HG02678 (cell line): Measurements from ENCODE around the gene KDM4C.
"Not testable (repeated sequence)": the region's sequence is repeated elsewhere in the genome, so short reads cannot be mapped to it uniquely, and the experiment has no call there.

Experiments used
- ATAC-seq: cut with Tn5 transposase; IDR thresholded peaks from one replicate; pipeline ENCODE4 v1.9.1; 2021; ENCODE audit warnings: mild to moderate bottlenecking, moderate library complexity; ENCODE audit not compliant: unreplicated experiment

The KDM4C gene

DNA sequence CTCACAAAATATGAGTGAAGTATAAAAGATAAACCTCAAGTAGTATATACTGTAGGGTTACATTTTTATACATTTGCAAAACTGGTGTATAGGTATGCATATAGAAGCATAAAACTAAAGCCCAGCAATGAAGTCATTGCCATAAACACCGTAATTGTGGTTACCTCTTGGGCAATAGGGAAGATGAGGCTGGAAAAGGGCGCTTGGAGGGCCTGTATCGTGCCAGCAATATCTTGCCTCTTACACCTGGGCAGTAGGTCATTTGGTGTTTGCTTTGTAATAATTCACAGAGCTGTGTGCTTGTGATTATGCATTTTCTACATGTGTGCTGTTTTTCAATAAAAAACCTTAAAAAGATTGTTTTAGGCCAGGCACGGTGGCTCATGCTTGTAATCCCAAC lies 45.2 kb downstream of the KDM4C start:
- no peak for ATAC-seq

DNA sequence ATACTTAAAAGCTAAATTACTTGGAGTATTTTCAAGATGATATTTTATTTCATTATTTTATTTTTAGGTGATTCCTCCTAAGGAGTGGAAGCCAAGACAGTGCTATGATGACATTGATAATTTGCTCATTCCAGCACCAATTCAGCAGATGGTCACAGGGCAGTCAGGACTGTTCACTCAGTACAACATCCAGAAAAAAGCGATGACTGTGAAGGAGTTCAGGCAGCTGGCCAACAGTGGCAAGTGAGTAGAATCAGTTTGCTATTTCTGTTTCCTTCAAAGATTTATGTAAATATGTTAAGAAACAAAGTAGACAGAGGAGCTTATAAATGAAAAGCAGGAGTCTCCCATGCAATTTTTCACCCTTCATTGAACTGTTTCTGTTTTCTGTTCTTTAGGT lies 47.8 kb downstream of the KDM4C start:
- no peak for ATAC-seq

DNA sequence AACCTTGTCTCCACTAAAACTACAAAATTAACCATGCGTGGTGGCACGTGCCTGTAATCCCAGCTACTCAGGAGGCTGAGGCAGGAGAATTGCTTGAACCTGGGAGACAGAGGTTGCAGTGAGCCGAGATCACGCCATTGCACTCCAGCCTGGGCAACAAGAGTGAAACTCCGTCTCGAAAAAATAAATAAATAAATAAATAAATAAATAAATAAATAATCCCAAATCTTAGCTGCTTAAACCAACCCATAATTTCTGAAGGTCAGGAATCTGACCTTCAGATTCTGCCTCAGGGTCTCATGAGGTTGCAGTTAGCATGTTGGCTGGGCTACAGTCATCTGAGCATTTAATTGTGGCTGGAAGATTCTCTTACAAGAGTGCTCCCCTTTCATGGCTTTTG lies 48.5 kb downstream of the KDM4C start:
- ATAC-seq = not testable (repeated sequence)

DNA sequence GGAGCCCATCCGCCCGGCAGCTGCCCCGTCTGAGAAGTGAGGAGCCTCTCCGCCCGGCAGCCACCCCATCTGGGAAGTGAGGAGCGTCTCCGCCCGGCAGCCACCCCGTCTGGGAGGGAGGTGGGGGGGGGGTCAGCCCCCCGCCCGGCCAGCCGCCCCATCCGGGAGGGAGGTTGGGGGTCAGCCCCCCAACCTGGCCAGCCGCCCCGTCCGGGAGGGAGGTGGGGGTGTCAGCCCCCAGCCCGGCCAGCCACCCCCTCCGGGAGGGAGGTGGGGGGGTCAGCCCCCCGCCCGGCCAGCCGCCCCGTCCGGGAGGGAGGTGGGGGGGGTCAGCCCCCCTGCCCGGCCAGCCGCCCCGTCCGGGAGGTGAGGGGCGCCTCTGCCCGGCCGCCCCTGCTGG lies 49.9 kb downstream of the KDM4C start:
- ATAC-seq = not testable (repeated sequence)

DNA sequence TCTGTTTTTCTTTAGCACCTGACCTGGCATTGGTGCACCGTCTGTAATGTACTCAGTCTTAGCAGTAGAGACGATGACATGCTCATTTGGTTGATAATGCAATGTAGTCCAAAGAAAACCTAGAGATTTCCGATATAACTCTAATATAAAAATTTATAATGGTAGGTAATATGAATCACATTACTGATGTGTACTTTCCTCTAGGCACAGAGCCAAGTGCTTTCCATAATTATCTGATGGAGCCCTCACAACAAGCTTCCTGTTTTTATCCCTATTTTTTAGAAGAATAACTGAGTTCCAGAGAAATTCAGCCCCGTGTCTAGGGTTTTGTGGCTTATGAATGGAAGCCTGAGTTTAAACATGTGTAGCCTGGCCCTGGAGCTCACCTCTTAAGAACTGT lies 53.7 kb downstream of the KDM4C start:
- no peak for ATAC-seq

DNA sequence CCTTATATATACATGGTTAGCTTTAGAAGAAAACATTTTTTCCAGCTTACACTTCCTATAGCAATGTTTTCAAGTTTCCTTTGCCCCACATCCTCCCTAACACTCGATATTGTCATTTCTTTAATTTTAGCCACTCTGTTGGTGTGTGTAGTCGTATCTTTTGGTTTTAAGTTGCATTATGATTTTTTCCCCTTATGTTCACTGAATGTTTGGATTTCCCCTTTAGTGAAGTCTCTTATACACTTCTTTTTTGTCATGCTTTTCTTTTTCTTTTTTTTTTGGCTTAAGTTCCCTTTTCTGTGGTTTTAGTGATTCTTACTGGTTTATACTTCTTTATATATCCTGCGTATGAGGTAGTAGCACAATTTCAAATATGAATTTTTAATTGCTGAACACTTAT lies 58.8 kb downstream of the KDM4C start:
- ATAC-seq = no peak

DNA sequence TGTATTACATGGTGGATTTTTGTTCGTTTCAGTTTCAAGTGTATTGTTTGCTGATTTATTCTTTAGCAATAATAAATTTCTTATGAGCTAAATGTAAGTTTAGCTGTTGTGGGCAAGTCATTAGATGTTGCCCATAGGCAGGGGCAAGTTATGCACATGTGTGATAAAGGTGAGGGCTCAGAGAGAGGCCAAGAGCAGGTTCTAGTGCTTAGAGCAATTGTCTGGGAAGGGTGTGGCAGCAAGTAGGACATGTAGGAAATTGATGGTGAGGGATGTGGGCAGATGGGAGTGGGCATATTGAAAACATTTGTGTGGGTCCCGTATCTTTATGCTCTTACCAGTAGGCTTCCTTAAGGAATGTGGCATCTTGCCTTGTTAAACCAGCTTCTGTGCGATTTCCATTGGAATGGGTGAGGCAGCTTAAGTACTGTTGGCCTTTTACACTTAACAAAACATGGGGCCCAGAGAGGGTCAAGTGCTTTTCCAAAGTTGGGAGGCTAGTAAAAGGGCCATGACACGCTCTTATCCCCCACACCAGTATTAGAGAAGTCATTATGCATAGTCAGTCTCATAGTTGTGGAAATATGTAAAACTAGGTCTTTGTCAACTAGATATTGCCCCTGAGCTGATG lies 60.6 kb downstream of the KDM4C start:
- no peak for ATAC-seq

DNA sequence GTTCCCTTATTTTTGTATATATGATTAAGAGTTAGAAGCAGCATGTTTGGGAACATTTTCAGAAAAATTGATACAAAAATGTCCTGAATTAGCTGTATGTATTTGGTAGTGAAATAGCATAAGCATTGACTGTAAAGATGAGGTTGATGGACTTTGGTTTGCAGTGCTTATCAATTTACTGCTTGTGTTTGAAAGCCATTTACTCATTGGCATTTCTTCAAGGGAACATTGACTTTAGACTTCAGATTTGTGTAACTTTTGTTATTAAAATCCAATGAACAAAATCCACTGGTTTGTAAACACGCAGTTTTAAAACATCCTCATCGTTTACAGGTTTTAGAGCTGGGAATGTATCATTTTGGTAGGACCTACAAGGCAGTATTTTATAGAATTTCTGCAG lies 61.3 kb downstream of the KDM4C start:
- no peak for ATAC-seq

DNA sequence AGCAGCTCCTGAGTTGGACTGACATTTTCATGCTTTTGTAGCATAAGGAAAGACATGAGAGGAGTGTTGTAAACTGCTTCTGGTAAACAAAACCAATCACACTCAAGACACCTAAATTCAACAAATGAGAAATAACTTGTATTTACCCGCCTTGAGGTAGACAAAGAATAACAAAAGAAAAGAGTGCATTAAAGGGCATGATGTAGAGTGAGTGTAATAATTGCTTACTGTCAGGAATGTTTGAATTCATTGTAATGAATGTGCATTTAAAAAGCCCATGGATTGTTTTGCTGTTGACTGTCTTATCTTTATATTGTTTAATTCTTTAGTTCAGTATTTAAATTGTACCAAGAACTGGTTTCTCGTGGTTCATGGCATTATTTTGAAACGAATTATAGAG lies 61.8 kb downstream of the KDM4C start:
- no peak for ATAC-seq

DNA sequence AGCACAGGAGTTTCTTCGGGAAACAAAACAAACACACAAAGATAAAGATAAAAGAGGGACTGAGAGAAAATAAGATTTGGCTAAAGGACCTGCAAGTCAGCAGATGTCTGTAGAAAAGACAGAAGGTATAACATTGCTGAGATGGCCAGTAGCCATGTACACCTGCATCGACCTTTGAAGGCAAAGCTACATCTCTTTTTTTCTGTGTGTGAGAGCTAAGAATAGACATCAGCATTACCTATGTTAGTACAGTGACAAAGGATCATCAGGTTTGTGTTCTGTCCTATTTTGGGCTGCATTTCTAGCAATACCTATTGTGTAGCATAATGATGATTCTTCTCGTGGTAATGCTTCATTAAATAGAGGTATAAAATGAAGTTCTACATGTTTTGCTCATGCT lies 64.9 kb downstream of the KDM4C start:
- ATAC-seq = no peak

DNA sequence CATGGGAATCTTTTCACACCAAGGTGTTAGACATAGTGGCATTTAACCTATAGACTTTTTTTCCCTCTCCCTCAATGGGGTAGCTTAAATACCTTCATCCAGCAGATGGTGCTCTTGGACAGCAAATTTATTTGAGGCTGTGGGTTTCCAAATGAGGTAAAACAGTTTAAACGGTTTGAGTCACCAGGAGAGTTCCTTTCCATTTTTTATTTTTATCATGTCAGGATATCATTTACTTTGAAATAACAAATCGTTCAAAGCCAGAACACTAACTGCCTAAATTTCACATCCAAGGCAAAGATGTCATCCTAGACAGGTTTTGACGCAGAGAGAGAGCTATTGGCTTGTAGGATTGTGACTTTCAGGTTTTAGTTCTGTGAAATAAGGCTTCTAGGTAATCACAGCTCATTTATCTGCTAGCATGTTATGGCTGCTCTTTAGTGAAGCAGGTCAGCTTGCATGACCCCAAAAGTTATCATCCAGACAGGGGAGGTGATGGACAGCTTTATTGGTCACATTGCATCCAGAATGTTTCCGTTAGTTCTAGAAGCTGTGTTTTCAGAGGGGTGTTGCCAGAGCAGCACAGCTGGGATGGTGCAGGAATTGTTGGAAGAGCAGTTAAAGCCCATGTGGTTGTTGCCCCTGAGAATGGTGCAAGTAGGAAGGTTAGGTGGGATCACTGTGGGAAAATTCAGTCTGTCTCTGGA lies 69.8 kb downstream of the KDM4C start:
- no peak for ATAC-seq

DNA sequence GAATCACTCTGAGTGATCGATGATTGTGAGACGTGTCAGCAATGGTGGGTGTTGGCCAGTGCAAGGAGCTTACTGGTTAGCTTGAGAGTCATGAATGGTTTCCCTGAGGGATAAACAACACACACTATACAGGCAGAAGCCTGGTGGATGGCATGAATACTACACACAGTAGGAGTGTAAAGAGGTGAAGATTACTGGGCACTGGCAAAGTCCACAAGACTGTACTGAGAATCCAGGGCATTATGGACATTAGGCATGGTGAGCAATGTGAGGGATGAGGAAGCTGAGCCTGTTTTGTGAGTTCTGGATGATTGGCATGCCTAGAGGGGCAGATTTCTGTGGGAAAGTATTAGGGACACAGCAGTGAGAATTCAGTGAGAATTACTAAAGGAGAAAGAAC lies 71.3 kb downstream of the KDM4C start:
- ATAC-seq = no peak

DNA sequence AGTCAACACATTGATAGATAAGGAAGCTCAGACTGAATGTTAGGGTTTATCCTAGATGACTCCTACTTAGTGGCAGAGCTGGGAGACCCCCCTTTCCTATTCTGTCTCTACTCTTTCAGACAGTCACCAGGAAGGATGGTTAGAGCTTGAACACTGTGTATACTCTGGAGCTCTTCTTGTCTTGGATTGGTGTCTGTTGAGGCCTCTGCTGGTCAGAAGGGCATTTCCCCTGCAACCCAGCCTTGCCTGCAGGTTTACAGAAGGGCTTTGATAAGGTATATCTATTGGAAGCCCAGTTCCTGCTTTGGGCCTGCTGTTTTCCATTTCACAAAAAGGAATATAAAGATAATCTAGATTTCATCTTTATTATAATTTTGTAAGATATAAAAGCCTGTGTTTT lies 71.8 kb downstream of the KDM4C start:
- no peak for ATAC-seq

DNA sequence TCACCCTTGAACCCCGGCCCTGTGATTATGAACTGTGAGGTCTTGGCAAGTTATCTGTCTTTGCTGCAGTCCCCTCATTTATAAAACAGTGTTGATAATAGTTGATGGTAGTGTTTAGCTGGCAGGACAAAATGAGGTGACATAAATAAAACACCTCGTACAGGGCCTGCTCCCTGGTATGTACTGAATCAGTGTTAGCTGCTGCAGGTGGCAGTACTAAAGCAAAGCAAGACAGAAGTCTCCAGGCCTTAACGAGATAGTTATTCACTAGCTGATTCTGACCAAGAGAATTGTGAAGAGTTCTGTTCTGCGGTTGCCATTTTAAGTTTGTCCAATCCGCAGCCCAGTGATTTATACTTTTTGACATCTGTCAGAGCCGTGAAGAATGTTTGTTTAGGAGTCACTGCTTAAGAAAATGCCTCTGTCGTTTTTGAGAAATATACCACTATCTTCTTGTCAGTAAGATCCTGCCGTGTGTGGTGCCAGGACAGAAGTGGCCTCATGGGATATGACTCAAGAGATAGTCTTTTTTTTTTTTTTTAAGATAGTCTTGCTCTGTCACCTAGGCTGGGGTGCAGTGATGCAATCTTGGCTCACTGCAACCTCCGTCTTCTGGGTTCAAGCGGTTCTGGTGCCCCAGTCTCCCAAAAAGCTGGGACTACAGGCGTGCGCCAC lies 75.9 kb downstream of the KDM4C start:
- ATAC-seq = no peak

DNA sequence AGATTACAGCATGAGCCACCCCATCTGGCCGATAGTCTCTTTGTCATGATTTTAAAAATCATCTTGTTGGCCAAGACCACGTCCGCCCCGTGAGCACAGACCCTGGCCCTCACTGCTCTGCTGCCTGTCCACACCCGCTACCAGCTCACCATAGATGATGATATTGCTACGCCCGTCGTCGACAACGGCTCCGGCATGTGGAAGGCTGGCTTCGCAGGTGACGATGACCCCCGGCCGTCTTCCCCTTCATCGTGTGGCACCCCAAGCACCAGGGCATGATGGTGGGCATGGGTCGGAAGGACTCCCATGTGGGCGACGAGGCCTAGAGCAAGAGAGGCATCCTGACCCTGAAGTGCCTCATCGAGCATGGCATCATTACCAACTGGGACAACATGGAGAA lies 76.5 kb downstream of the KDM4C start:
- ATAC-seq = no peak

DNA sequence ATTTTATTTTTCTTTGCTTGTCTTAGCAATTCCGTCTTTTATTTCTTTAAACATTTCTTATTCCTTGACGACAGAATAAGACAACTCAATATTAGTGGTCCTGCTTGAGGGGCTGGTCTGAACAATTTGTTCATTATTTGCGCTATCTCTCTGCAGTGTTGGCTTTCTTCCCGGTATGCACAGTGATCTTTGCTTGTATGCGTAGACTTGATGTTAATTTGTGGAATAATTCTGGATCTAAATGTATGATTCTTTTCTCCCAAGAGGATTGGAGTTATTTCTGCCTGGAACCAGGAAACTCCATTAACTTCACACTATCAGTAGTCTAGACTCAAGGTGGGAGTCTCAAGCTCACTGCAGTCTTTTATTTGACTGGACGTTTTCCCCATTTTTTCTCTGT lies 80.4 kb downstream of the KDM4C start:
- no peak for ATAC-seq

DNA sequence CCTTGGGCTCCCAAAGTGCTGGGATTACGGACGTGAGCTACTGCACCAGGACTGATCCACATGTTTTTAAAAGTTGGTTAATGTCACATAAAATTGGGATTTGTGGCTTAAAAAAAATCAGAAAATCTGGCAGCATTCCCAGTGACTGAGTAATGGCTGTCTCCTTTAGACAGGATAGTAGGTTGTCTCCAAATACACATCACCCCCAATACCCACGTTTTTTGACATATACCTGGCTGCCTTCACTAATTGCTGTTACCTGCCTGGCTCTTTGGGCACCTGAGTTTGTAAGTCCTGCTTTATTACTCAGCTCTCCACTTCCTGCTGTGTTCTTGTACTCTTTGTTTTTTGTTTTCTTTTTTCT lies 84.8 kb downstream of the KDM4C start:
- no peak for ATAC-seq

DNA sequence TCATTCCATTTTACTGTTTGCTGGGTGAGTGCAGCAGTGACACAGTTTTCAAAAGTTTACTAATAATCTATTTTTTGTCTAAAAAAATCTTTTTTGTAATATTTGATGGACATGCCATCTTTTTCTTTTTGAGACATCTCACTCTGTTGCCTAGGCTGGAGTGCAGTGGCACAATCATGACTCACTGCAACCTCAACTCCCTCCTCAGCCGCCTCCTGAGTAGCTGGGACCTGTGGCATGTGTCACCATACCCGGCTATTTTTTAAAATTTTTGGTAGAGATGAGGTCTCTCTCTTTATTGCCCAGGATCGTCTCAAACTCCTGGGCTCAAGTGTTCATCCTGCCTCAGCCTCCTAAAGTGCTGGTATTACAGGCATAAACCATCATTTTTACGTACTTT lies 86.0 kb downstream of the KDM4C start:
- no peak for ATAC-seq

DNA sequence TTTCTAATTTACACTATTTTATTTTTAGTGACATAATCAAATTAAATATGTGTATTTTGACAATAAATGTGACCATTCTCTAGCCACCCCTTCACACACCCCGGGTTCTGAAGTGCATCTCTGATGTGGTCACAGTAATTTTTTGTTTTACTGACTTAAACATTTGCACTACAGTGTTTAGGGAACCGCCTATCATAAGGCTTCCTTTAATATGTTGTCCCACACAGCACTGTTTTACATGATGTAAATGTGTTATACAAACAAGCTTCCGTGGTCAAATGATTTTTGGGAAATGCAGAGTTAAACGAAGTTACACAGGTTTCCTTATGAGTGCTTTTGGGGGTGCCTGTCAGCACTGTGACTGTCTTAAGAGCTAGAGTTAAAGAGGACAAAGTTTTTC lies 86.5 kb downstream of the KDM4C start:
- no peak for ATAC-seq

DNA sequence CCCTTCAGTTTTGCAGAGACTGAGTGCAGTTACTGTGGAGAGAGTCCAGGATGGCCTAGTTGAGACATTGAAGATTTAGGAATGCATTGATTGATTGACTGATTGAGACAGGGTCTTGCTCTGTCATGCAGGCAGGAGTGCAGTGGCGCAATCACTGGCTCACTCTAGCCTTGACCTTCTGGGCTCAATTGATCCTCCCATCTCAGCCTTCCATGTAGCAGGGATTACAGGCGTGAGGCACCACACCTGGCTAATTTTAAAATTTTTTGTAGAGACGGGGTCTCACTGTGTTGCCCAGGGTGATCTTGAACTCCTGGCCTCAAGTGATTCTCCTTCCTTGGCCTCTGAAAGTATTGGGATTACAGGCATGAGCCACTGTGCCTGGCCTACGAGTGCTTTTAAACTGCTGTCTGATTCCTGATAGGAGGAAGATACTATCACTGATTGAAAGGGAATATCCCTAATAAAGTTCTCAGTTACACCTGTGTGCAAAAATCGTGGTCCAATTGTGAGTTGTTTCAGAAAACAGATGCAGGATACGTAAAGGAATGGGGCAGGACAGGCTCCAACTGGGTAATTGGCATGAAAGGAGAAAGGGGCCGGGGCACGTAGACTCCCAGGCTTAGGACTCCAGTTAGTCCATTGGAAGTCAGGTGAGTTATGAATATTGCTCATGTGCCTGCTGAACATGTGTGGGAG lies 87.5 kb downstream of the KDM4C start:
- no peak for ATAC-seq

DNA sequence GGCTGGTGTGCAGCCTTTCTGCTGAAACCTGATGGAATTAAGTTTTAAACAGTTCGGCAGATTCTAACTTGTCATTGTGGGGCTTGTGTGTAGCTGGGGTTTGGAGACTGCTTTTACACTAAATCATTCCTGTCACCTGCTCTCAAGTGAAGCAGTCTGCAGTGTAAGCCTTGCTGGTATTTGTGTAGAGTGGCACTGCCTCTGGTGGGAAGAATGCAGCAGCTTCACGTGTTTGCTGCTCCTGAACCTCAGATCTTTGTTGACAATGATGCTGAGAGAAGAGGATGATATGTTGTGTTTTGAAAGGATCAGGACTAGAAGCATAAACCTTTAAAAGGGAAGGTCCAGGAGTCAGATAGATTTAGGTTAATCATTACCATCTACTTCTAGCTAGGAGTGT lies 88.1 kb downstream of the KDM4C start:
- ATAC-seq = no peak
